HFFc6 (cell line): ENCODE data around the gene SOX6. TPM values are rescaled to one million over a fixed set of nuclear protein-coding genes. Genes with fewer than 3 reads are reported as not detected.

Source experiments
- DNase-seq: peaks from one replicate; pipeline ENCODE4 v3.0.0-alpha.2; 2018
- H3K27ac Mint-ChIP-seq: 2 replicates; pipeline ENCODE4 v1.8.0; 2020; ENCODE audit warnings: mild to moderate bottlenecking, mixed read lengths
- H3K27me3 Mint-ChIP-seq: 2 replicates; pipeline ENCODE4 v1.8.0; 2021; ENCODE audit warnings: mild to moderate bottlenecking, moderate library complexity, mixed read lengths; ENCODE audit not compliant: insufficient read depth
- H3K36me3 Mint-ChIP-seq: 2 replicates; pipeline ENCODE4 v1.8.0; 2021; ENCODE audit warnings: low read depth, mixed read lengths
- H3K4me1 Mint-ChIP-seq: 2 replicates; pipeline ENCODE4 v1.8.0; 2020; ENCODE audit warnings: low read depth, mixed read lengths
- H3K4me3 Mint-ChIP-seq: 2 replicates; pipeline ENCODE4 v1.8.0; 2020; ENCODE audit warnings: mild to moderate bottlenecking, moderate library complexity, mixed read lengths
- H3K9me3 Mint-ChIP-seq: 2 replicates; pipeline ENCODE4 v1.8.0; 2020; ENCODE audit warnings: mild to moderate bottlenecking, mixed read lengths
- total RNA-seq, 6 experiments: library from RNA; stranded (reverse); fragmentation: NEBNext Ultra II Directional; extraction: Animal tissue kit (Norgen Biotek cat#: 25700); gene quantifications; 2 replicates in 1 of 6; 3 replicates in 5 of 6; pipeline ENCODE4 v1.2.3, GENCODE V29; 2021
- TF ChIP-seq, protein P1 (sequence below): fragments of 200-600 bp; sonication (generic); IDR thresholded peaks from 2 replicates; pipeline ENCODE4 v1.5.0; 2021; ENCODE audit warnings: antibody characterized with exemption, mild to moderate bottlenecking

The SOX6 gene
- total RNA-seq, 6 experiments from 2014 or later: 0.66 to 6.5 (median 1.4) TPM

DNA sequence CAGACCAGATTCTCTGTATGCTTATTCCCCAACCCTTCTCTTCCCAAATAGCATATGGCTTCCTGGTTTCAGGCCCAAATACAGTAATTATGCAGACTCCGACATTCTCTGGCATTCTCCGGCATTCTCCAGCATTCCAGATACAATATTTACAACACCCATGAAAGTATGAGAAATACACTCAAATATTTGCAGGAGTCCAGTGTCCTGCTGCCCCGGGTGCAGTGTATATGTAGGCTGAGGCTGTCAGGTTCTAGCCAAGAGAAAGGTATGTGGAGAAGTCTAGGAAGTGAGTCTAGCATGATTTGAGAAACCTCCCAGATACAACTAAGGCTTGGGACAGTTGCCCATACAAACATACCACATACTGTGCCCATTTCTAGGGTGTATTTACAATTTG, 160.7 kb downstream of the SOX6 start:
- Mint-ChIP-seq H3K4me3 (no peak overlapping the region), H3K9me3 (peaks cover 3% of the 10 kb centered on the region; the same call in 1 of the 2 replicates), H3K4me1 (peaks cover 34% of the 10 kb centered on the region; the same call in 1 of the 2 replicates), H3K27me3 (no peaks in the 10 kb centered on the region), H3K27ac (peak overlapping the region; percentile 60; the same call in 1 of the 2 replicates), H3K36me3 (no peaks in the 10 kb centered on the region)
- TF ChIP-seq, protein P1, sequence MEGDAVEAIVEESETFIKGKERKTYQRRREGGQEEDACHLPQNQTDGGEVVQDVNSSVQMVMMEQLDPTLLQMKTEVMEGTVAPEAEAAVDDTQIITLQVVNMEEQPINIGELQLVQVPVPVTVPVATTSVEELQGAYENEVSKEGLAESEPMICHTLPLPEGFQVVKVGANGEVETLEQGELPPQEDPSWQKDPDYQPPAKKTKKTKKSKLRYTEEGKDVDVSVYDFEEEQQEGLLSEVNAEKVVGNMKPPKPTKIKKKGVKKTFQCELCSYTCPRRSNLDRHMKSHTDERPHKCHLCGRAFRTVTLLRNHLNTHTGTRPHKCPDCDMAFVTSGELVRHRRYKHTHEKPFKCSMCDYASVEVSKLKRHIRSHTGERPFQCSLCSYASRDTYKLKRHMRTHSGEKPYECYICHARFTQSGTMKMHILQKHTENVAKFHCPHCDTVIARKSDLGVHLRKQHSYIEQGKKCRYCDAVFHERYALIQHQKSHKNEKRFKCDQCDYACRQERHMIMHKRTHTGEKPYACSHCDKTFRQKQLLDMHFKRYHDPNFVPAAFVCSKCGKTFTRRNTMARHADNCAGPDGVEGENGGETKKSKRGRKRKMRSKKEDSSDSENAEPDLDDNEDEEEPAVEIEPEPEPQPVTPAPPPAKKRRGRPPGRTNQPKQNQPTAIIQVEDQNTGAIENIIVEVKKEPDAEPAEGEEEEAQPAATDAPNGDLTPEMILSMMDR: no peak
- DNase-seq: peak; percentile 66

DNA sequence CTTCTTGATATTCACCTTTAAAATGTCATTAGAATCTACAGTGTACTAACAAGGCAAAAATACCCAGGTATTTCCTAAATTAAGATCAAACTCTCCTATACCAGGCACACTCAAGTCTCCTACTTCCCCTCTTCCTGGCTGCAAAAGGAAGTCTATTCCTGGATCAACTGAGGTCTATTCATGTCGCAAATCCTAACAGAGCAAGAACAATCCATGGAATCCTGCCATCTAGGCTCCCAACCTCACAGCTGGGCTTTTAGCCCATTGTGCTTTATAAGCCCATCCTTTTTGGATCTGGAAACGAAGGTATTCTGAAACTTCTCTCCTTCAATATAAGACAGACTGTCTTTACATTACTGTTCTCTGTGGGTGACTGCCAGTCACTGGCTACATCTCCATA, 161.8 kb downstream of the SOX6 start:
- peaks cover 34% of the 10 kb centered on the region; the same call in 1 of the 2 replicates for H3K4me1 Mint-ChIP-seq
- TF ChIP-seq, protein P1: no peak
- H3K27me3 Mint-ChIP-seq: no peaks in the 10 kb centered on the region
- no peak overlapping the region for H3K4me3 Mint-ChIP-seq
- H3K36me3 Mint-ChIP-seq: no peaks in the 10 kb centered on the region
- H3K27ac Mint-ChIP-seq: peak overlapping the region; percentile 60; the same call in 1 of the 2 replicates
- peaks cover 3% of the 10 kb centered on the region; the same call in 1 of the 2 replicates for H3K9me3 Mint-ChIP-seq
- no peak for DNase-seq

DNA sequence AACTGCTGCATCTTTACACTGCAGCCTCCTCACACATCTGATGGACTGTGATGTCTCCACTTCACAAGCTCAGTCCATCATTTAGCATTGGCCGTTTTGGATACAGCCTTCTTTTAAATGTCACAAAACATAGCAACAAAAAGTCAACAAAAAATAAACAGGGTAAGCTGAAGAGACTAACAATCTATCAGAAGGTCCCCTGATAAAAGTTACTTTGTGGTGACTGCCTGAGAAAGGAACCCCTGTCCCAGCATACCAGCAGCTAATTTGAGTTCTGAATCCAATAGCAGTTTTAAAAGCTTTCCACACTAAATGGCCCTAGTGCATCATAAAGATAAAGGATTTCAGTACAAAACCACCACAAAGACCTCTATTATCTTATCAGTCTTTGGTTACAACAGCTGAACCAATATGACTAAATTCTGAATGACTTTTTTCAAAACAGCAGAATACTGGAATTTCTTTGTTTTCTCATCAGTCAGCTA, 162.4 kb downstream of the SOX6 start:
- H3K27ac Mint-ChIP-seq: peak overlapping the region; percentile 60; the same call in 1 of the 2 replicates
- peaks cover 34% of the 10 kb centered on the region; the same call in 1 of the 2 replicates for H3K4me1 Mint-ChIP-seq
- H3K36me3 Mint-ChIP-seq: no peaks in the 10 kb centered on the region
- TF ChIP-seq, protein P1: no peak
- no peaks in the 10 kb centered on the region for H3K27me3 Mint-ChIP-seq
- H3K4me3 Mint-ChIP-seq: no peak overlapping the region
- peaks cover 3% of the 10 kb centered on the region; the same call in 1 of the 2 replicates for H3K9me3 Mint-ChIP-seq
- DNase-seq: no peak

DNA sequence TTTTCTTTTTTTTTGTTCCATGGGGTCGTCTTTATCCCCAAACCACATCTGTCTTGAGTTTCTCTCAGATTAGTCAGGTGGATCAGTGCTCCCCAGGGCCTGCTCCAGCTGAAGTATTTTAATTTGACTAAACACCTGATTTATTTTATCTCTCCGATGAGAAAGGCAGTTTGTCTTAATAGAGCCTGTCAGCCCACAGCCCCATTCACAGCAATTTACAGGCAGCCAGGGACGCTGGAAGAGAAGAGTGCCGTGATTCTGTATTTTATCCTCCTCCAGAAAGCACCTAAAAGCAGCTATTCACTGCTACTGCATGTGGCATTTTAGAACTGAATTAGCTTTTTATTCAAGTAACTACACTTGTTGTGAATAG, 164.5 kb downstream of the SOX6 start:
- no peak overlapping the region for H3K27ac Mint-ChIP-seq
- peaks cover under 1% of the 10 kb centered on the region; the same call in 1 of the 2 replicates for H3K9me3 Mint-ChIP-seq
- H3K4me1 Mint-ChIP-seq: peaks cover 34% of the 10 kb centered on the region; the same call in 1 of the 2 replicates
- DNase-seq: no peak
- H3K4me3 Mint-ChIP-seq: no peak overlapping the region
- TF ChIP-seq, protein P1: no peak
- no peaks in the 10 kb centered on the region for H3K36me3 Mint-ChIP-seq
- no peaks in the 10 kb centered on the region for H3K27me3 Mint-ChIP-seq

DNA sequence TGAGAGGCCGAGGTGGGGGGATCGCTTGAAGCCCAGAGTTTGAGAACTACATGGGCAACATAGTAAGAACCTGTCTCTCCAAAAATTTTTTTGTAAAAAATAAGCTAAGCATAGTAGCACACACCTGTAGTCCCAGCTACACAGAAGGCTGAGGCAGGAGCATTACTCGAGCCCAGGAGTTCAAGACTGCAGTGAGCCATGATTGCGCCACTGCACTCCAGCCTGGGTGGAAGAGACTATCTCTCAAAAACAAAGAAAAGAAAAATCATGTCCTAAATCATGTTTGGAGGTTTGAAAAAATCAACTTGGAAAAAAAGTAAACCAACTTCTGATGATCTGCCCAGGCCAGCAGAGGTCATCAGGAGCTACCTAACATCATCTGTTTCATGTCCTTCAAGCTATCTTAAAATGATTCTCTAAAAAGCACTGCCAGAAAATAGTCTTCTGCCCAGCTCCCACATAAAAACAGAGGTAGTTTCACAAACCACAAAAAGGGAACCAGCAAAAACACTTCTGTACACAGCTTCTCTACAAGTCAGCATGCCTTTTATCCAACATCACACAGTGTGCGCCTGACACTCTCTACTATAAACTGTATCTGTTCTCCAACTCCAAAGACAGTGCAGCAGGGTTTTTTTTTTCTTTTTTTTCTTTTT, 165.0 kb downstream of the SOX6 start:
- no peak for DNase-seq
- H3K27ac Mint-ChIP-seq: no peak overlapping the region
- H3K36me3 Mint-ChIP-seq: no peaks in the 10 kb centered on the region
- TF ChIP-seq, protein P1: peak; percentile 10; the same call in 1 of the 2 replicates
- H3K9me3 Mint-ChIP-seq: peaks cover 4% of the 10 kb centered on the region; the same call in 1 of the 2 replicates
- H3K27me3 Mint-ChIP-seq: no peaks in the 10 kb centered on the region
- peaks cover 30% of the 10 kb centered on the region; the same call in 1 of the 2 replicates for H3K4me1 Mint-ChIP-seq
- H3K4me3 Mint-ChIP-seq: no peak overlapping the region
